Heart left ventricle (tissue), 16 donors: ENCODE data around the gene C12orf75. TPM values are rescaled to one million over a fixed set of nuclear protein-coding genes. Genes with fewer than 3 reads are reported as not detected.

Experiments
- ATAC-seq, 4 donors: fragments of 200-7000 bp; cut with Tn5 transposase; one replicate each; pipeline ENCODE4 v1.9.1; 2020 to 2022; ENCODE audit warnings: moderate library complexity in 4 of 4, mild to moderate bottlenecking in 3 of 4, moderate number of reproducible peaks in 1 of 4
- DNase-seq, 5 donors: peaks; one replicate each; pipeline ENCODE4 v3.0.0-alpha.2; 2020
- H3K27ac ChIP-seq, 12 donors: fragments of 200-600 bp; sonication (generic) in 4 of 12; one replicate each; pipeline versions ENCODE4 v1.5.0 to v1.8.0; 2016 to 2022; ENCODE audit warnings: mild to moderate bottlenecking in 2 of 12
- H3K27me3 ChIP-seq, 9 donors: fragments of 200-600 bp; sonication (generic) in 2 of 9; one replicate each; pipeline versions ENCODE4 v1.5.1 to v1.8.0; 2016 to 2022; ENCODE audit warnings: mild to moderate bottlenecking in 3 of 9
- H3K36me3 ChIP-seq, 9 donors: fragments of 200-600 bp; sonication (generic) in 2 of 9; one replicate each; pipeline versions ENCODE4 v1.5.0 to v1.8.0; 2018 to 2022; ENCODE audit warnings: mild to moderate bottlenecking in 2 of 9
- H3K4me1 ChIP-seq, 12 donors: fragments of 200-600 bp; sonication (generic) in 4 of 12; one replicate each; pipeline versions ENCODE4 v1.5.0 to v1.8.0; 2016 to 2022; ENCODE audit warnings: mild to moderate bottlenecking in 3 of 12
- H3K4me3 ChIP-seq, 12 donors: fragments of 200-600 bp; sonication (generic) in 4 of 12; one replicate each; pipeline versions ENCODE4 v1.5.0 to v1.8.0; 2017 to 2022; ENCODE audit warnings: mild to moderate bottlenecking in 9 of 12, moderate library complexity in 4 of 12
- H3K9me3 ChIP-seq, 12 donors: fragments of 200-600 bp; sonication (generic) in 4 of 12; one replicate each; pipeline versions ENCODE4 v1.5.0 to v1.8.0; 2016 to 2022; ENCODE audit warnings: mild to moderate bottlenecking in 1 of 12
- CTCF ChIP-seq, 12 donors: fragments of 200-600 bp; sonication (generic) in 4 of 12; IDR thresholded peaks; one replicate each; pipeline versions ENCODE4 v1.5.0 to v1.8.0; 2018 to 2022; ENCODE audit warnings: antibody characterized with exemption in 12 of 12, mild to moderate bottlenecking in 5 of 12
- POLR2A ChIP-seq, 2 donors: fragments of 450-650 bp; IDR thresholded peaks; one replicate each; pipeline ENCODE4 v1.6.1; 2017; ENCODE audit warnings: antibody characterized with exemption in 2 of 2, mild to moderate bottlenecking in 2 of 2, moderate library complexity in 2 of 2
- WGBS, 4 donors: extraction: QIAGEN DNeasy Blood & Tissue Kit in 2 of 4; methylation state at CpG; one replicate each; pipeline versions ENCODE4 v1.1.5 to v1.1.7; 2013 to 2018; 5-methylcytosine and 5-hydroxymethylcytosine counted together
- intact Hi-C, 10 donors: fragments of 100-400 bp; cut with DNase I; formaldehyde crosslinking; loops; one replicate each; pipeline versions ENCODE4 v1.11.1 to v1.14.2; 2022
- polyA plus RNA-seq, 2 donors: library from polyadenylated mRNA; stranded (reverse); fragments of 200-250 nt; gene quantifications; one replicate each; pipeline ENCODE4 v1.2.3, GENCODE V29; 2013
- total RNA-seq, 9 donors: library from RNA; depleted of rRNA in 2 of 9; stranded (reverse); fragments of >200 nt in 2 of 9; fragmentation: NEBNext Ultra II Directional in 3 of 9; extraction: Animal tissue kit (Norgen Biotek cat#: 25700) in 3 of 9; gene quantifications; one replicate each; pipeline versions ENCODE4 v1.1.0 to v1.2.4, GENCODE V29; 2016 to 2023
- donor health status: ischemic (EF 13 %, LVEDD 7.1; RV severe dilation, severe dysfunction).
- donor health status: healthy with polysubstance abuse.
- donor health status: DM: no; HTN: yes; CAD: no.
- donor health status: DM: no; HTN: no; CAD: no.
- donor health status: ischemic (EF 25% LVEDD 6.9; RV normal size, moderate dysfunction).
- donor health status: ischemic (EF 25% LVEDD 5.7; RV mildly dilated, moderate dysfunction).
- donor health status: healthy.
- donor health status: DM: yes; HTN: yes; CAD: no.
- donor health status: ischemic (EF 35%, LVEDD 5.7; RV mildly dilated, moderate dysfunction).
- donor health status: nonischemic (EF 11% LVEDD 7.7; RV severe dilation, severe dysfunction).
- donor health status: DM: yes; HTN: yes; CAD: no.
- donor health status: PGD.
- donor health status: ischemic (EF 29% LVEDD 5.4; RV normal size, mild dysfunction).
- donor health status: nonischemic (EF 23%, LVEDD 6.1; RV moderate dilation, normal function).

The C12orf75 gene
- total and polyA plus RNA-seq, 11 donors = 0.33 to 14.5 (median 1.4) TPM; not detected in 1

DNA sequence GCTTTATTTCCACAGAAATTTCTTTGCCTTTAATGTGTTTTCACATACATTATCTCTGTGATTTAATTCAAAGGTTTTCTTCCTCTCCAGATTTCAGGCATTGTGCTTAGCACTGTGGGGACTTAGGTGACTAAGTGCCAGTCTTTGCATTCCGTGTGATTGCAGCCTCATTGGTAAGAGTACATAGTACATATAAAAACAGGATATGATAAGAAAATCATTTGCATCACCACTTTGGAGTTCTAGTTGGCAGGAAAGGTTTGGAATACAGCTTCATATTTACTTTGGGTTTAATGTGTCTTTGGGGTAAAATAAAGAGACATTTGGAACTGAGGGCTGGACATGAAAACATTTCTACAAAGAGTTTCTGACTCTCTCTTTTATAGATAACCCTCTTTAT lies 37.8 kb upstream of the C12orf75 start:
- intact Hi-C loops = no loop called here
- no peaks in the 10 kb centered on the region for H3K36me3 ChIP-seq
- H3K4me1 ChIP-seq = no peaks in the 10 kb centered on the region
- H3K4me3 ChIP-seq = no peak overlapping the region
- 35 to 44% (median 39%) methylated on average over 1 of the region's 1 CpG for WGBS, 4 donors
- no peaks in the 10 kb centered on the region for H3K9me3 ChIP-seq
- DNase-seq (no peak), ATAC-seq (no peak)
- TF ChIP-seq CTCF (IDR thresholded peaks at IDR 0.05) = no peak
- no peak for TF ChIP-seq POLR2A (IDR thresholded peaks at IDR 0.05)
- H3K27me3 ChIP-seq = peaks cover 0 to 3% (median 0%) of the 10 kb centered on the region in 9 donors
- H3K27ac ChIP-seq = no peak overlapping the region

DNA sequence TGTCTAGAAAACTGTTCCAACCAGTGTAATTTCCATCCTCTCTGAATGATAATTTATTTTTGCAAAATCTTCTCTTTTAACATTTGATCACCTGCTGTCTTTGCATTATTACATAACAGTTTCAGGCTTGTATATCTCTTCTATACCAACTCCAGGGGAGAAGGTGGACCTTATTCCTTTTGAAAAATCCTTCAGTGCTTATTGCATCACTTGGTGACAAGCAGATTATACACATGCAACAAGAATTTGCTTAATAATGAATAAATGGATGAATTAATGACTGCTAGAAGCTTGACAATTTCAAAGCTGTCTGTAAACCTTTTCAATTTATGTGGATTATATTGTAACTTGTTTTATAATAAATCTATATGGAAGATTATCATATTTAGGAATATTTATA lies 37.3 kb upstream of the C12orf75 start:
- peaks cover 0 to 3% (median 0%) of the 10 kb centered on the region in 9 donors for H3K27me3 ChIP-seq
- TF ChIP-seq POLR2A (IDR thresholded peaks at IDR 0.05) (no peak), CTCF (IDR thresholded peaks at IDR 0.05) (no peak)
- no peak overlapping the region for H3K27ac ChIP-seq
- H3K36me3 ChIP-seq = no peaks in the 10 kb centered on the region
- peaks cover 0 to 2% (median 0%) of the 10 kb centered on the region in 12 donors for H3K9me3 ChIP-seq
- H3K4me3 ChIP-seq = no peak overlapping the region
- ATAC-seq (no peak), DNase-seq (no peak)
- H3K4me1 ChIP-seq = no peaks in the 10 kb centered on the region
- intact Hi-C loops = no loop called here

GRCh38 chr12:105294161-105294560 lies 36.3 kb upstream of the C12orf75 start:
- peaks cover 0 to 3% (median 0%) of the 10 kb centered on the region in 9 donors for H3K27me3 ChIP-seq
- WGBS, 4 donors = 67 to 84% (median 81%) methylated on average over 2 of the region's 2 CpGs
- H3K4me3 ChIP-seq = no peak overlapping the region
- DNase-seq (no peak), ATAC-seq (no peak)
- H3K36me3 ChIP-seq = no peaks in the 10 kb centered on the region
- H3K9me3 ChIP-seq = peaks cover 0 to 12% (median 0%) of the 10 kb centered on the region in 12 donors
- no peaks in the 10 kb centered on the region for H3K4me1 ChIP-seq
- TF ChIP-seq POLR2A (IDR thresholded peaks at IDR 0.05) (no peak), CTCF (IDR thresholded peaks at IDR 0.05) (no peak)
- intact Hi-C loops = no loop called here
- H3K27ac ChIP-seq = no peak overlapping the region

- Histone ChIP-seq H3K27me3 (peaks cover 0 to 3% (median 0%) of the 10 kb centered on the region in 9 donors), H3K4me1 (no peaks in the 10 kb centered on the region), H3K27ac (no peak overlapping the region), H3K4me3 (no peak overlapping the region), H3K9me3 (peaks cover 0 to 20% (median 1%) of the 10 kb centered on the region in 12 donors), H3K36me3 (no peaks in the 10 kb centered on the region)
- WGBS, 4 donors = 80 to 87% (median 81%) methylated on average over 4 of the region's 4 CpGs
- intact Hi-C loops = no loop called here
- no peak for ATAC-seq
- TF ChIP-seq CTCF (IDR thresholded peaks at IDR 0.05) = no peak
- TF ChIP-seq POLR2A (IDR thresholded peaks at IDR 0.05) = no peak
- DNase-seq = no peak
Observed at GRCh38 chr12:105294886-105295479, 35.5 kb upstream of the C12orf75 start.
